Natural killer cell treated with Interleukin-12 subunit alpha and Interleukin-12 subunit beta and Interleukin-15 and Interleukin-18, amount 100 ng/mL, for 72 hours (primary cell): ENCODE results near the gene YIF1A. TPM values are rescaled to one million over a fixed set of nuclear protein-coding genes. Genes with fewer than 3 reads are reported as not detected.

ENCODE experiments used
- ATAC-seq, 2 donors: fragments of 150-1000 bp; cut with Tn5 transposase in 1 of 2; sonication (Bioruptor Pico), chemical (Tn5 transposase) in 1 of 2; 2 replicates each; pipeline ENCODE4 v1.10.0; 2021
- DNase-seq: peaks from one replicate; pipeline ENCODE4 v3.0.0; 2022; ENCODE audit warnings: low spot score
- H3K27ac Mint-ChIP-seq, 2 donors: 1 replicate in 1 of 2; 2 replicates in 1 of 2; pipeline ENCODE4 v1.8.0; 2022; ENCODE audit warnings: mixed read lengths in 2 of 2, mild to moderate bottlenecking in 1 of 2, moderate library complexity in 1 of 2
- H3K27me3 Mint-ChIP-seq, 2 donors: 1 replicate in 1 of 2; 2 replicates in 1 of 2; pipeline ENCODE4 v1.8.0; 2022; ENCODE audit warnings: mixed read lengths in 2 of 2
- H3K36me3 Mint-ChIP-seq: one replicate; pipeline ENCODE4 v1.8.0; 2022; ENCODE audit warnings: mixed read lengths
- H3K4me1 Mint-ChIP-seq, 2 donors: 1 replicate in 1 of 2; 2 replicates in 1 of 2; pipeline ENCODE4 v1.8.0; 2022; ENCODE audit warnings: low read depth in 2 of 2, mixed read lengths in 2 of 2, mild to moderate bottlenecking in 1 of 2
- H3K4me3 Mint-ChIP-seq: one replicate; pipeline ENCODE4 v1.8.0; 2022; ENCODE audit warnings: mixed read lengths
- H3K9me3 Mint-ChIP-seq: 2 replicates; pipeline ENCODE4 v1.8.0; 2022; ENCODE audit warnings: mixed read lengths
- total RNA-seq, 2 donors: library from RNA; stranded (reverse); gene quantifications; one replicate each; pipeline ENCODE4 v1.2.3, GENCODE V29; 2022

YIF1A gene
- total RNA-seq, 2 donors from 2014 or later, result 62.7 to 76.1 TPM

GRCh38 chr11:66271816-66272215 lies 17.1 kb downstream of the YIF1A start:
- Mint-ChIP-seq H3K4me1 (peaks cover 54 to 66% of the 10 kb centered on the region in 2 donors), H3K4me3 (peak overlapping the region; percentile 47), H3K27me3 (no peaks in the 10 kb centered on the region), H3K9me3 (no peaks in the 10 kb centered on the region), H3K36me3 (peaks cover 24% of the 10 kb centered on the region), H3K27ac (peak overlapping the region; percentile 46 to 85)
- DNase-seq (no peak), ATAC-seq (no peak)

DNA sequence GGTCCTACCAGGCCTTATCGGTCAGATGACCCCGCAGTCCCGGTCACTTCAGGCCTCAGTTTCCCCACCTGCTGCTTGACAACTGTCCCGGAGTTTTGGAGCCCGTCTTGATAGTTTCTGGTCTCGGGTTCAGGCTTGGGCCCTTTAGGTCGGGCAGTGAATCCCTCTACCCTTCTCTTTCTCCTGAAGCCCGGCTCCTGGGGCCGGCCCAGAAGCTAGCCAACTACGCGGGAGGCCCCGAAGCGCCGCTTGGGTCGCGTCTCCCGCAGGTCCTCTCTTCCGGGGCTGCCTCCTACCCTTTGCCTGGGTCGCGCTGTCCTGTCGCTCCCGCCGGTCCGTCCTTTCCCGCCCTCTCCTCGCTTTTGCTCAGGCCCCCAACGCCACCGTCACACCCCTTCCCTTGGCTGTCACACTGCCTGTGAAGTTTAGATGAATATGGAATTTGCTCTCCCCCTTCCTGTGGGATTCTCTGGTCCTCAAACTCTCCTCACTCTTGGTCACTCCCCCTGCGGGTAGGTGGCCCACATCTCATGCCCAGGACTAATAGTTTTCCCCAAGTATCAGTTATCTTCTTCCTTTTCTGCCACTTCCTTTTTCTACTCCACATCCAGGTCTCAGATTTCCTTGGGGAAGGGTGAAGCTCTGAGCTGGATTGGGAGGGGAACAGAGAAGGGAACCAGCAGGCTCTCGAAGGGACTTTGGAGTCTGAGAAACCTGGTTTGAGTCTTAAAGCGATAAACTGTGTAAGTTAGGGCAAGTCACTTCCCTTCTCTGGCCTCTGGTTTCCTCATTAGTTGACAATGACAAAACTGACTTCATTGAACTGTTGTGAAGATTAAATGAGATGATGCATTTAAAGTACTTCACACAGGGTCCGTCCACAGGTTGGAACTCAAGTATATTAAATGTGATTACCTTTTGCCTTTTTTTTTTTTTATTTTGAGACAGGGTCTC lies 19.7 kb downstream of the YIF1A start:
- no peaks in the 10 kb centered on the region for H3K27me3 Mint-ChIP-seq
- peaks cover 22% of the 10 kb centered on the region for H3K36me3 Mint-ChIP-seq
- ATAC-seq, result no peak
- H3K4me1 Mint-ChIP-seq, result peaks cover 53 to 54% of the 10 kb centered on the region in 2 donors
- peak overlapping the region; percentile 94 to 99 for H3K27ac Mint-ChIP-seq
- no peaks in the 10 kb centered on the region for H3K9me3 Mint-ChIP-seq
- H3K4me3 Mint-ChIP-seq, result peak overlapping the region; percentile 97
- no peak for DNase-seq

- no peaks in the 10 kb centered on the region for H3K9me3 Mint-ChIP-seq
- peak within 1 kb of the TSS; percentile 94 to 99 for H3K27ac Mint-ChIP-seq
- peaks cover 45 to 49% of the 10 kb centered on the region in 2 donors for H3K4me1 Mint-ChIP-seq
- peaks cover 14% of the 10 kb centered on the region for H3K36me3 Mint-ChIP-seq
- peak within 1 kb of the TSS; percentile 97 for H3K4me3 Mint-ChIP-seq
- ATAC-seq, result peak; percentile 93
- no peaks in the 10 kb centered on the region for H3K27me3 Mint-ChIP-seq
- peak; percentile 100 for DNase-seq
These were observed 20.5 kb downstream of the YIF1A start, which contains the start of gene RAB1B for GRCh38 chr11:66268244-66268951. Gene RAB1B, plus strand, starts transcription at chr11:66268639. Its CDS starts 41 bp downstream, at chr11:66268680.

DNA sequence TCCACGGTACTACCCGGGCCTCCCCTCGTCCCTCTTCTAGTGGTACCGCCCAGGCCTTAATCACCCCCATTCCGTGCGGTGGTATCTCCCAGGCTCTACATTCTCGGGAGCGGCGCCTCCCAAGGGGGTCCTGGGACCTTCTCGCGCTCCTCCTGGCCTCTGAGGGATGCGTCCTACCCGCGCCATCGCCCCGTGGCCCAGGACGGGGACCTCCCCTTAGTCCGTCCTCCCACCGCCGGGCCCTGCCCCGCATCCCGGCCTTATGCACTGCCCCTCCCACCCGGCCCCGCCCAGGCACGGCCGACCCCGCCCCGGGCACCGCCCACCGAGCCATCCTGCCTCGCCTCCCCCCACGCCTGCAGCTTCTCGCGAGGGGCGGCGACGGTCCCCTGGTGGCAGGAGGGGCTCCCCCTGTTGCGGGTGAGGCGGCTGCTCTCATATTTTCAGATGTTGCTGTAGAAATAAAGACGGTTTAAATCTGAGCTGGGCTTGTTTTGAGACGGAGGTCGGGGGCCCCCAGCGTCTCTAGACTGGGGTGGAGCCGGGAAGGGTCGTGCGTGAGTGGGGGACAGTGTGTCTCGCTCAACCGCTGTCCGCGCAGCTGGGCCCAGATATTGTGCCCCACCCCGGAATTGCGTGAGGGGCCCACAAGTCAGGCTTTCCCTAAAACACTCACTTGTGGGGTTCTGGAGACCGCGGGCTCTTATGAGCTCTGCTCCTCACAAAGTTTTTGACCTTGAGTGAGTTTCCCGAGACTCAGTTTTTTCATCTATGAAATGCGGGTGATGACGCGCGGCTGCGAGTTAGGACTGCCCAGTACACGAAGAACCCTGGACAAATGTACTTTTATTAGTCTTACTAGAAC lies 21.3 kb downstream of the YIF1A start:
- Mint-ChIP-seq H3K4me3 (peak overlapping the region; percentile 97), H3K4me1 (peaks cover 39 to 41% of the 10 kb centered on the region in 2 donors), H3K27me3 (no peaks in the 10 kb centered on the region), H3K36me3 (peaks cover 10% of the 10 kb centered on the region), H3K9me3 (no peaks in the 10 kb centered on the region), H3K27ac (peak overlapping the region; percentile 94 to 99)
- ATAC-seq (peak; percentile 78 to 84), DNase-seq (peak; percentile 89)

- Mint-ChIP-seq H3K27ac (peak overlapping the region; percentile 94 to 99), H3K9me3 (no peaks in the 10 kb centered on the region), H3K4me3 (peak overlapping the region; percentile 97), H3K27me3 (no peaks in the 10 kb centered on the region), H3K4me1 (peaks cover 34 to 35% of the 10 kb centered on the region in 2 donors), H3K36me3 (peaks cover 6% of the 10 kb centered on the region)
- DNase-seq (no peak), ATAC-seq (no peak)
These were observed 21.9 kb downstream of the YIF1A start for GRCh38 chr11:66267039-66267378.

- Mint-ChIP-seq H3K9me3 (no peaks in the 10 kb centered on the region), H3K27me3 (no peaks in the 10 kb centered on the region), H3K4me1 (peaks cover 30 to 34% of the 10 kb centered on the region in 2 donors), H3K36me3 (peaks cover 6% of the 10 kb centered on the region), H3K4me3 (no peak overlapping the region), H3K27ac (peak overlapping the region in 1 of 2 donors; percentile 99)
- ATAC-seq (no peak), DNase-seq (no peak)
These were observed 22.4 kb downstream of the YIF1A start for GRCh38 chr11:66266378-66267038.

DNA sequence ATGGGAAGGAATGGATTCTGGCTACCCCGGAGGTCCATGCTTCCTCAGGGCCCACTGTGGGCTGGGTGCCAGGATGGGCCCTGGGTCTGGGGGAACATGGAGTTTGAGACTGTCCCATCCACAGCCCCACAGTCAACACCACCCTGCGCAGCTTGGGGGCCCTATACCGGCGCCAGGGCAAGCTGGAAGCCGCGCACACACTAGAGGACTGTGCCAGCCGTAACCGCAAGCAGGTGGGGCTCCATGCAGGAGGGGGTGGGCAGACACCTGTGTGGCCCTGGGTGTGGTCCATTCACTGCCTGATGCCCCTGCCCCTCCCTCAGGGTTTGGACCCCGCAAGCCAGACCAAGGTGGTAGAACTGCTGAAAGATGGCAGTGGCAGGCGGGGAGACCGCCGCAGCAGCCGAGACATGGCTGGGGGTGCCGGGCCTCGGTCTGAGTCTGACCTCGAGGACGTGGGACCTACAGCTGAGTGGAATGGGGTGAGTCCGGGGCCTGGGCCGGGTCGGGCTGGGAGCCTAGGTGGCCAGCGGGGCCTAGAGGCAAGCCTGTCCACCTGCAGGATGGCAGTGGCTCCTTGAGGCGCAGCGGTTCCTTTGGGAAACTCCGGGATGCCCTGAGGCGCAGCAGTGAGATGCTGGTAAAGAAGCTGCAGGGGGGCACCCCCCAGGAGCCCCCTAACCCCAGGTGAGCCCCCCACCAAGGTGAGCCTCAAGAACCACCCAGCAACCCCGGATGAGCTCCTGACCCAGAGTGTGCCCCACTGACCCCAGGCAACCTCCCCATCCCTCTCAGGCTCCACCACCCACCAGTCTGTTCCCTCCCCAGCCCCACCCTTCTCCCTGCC lies 23.2 kb downstream of the YIF1A start:
- ATAC-seq (no peak), DNase-seq (no peak)
- Mint-ChIP-seq H3K27me3 (no peaks in the 10 kb centered on the region), H3K9me3 (no peaks in the 10 kb centered on the region), H3K27ac (no peak overlapping the region), H3K36me3 (peaks cover 6% of the 10 kb centered on the region), H3K4me3 (no peak overlapping the region), H3K4me1 (peaks cover 28 to 31% of the 10 kb centered on the region in 2 donors)

DNA sequence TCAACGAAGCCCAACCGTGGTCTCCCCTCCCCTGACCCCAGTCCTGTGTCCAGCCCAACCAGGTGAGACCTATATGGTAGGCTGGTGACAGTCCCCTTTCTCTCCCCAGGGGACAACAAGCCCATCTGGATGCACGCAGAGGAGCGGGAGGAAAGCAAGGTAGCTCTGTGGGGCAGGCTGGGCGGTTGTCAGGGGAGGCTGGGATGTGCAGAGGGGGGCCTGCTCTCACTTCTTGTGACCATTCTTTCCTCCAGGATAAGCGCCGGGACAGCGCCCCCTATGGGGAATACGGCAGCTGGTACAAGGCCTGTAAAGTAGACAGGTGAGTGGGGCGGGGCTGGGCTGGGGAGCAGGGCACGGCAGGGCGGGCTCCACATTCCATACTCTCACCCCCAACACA lies 24.0 kb downstream of the YIF1A start:
- Mint-ChIP-seq H3K27ac (no peak overlapping the region), H3K36me3 (peaks cover 6% of the 10 kb centered on the region)

GRCh38 chr11:66264383-66264782 lies 24.6 kb downstream of the YIF1A start:
- no peak for DNase-seq
- H3K27me3 Mint-ChIP-seq, result no peaks in the 10 kb centered on the region
- H3K36me3 Mint-ChIP-seq, result peaks cover 7% of the 10 kb centered on the region
- H3K4me1 Mint-ChIP-seq, result peaks cover 17 to 24% of the 10 kb centered on the region in 2 donors
- ATAC-seq, result no peak
- H3K27ac Mint-ChIP-seq, result no peak overlapping the region
- H3K9me3 Mint-ChIP-seq, result no peaks in the 10 kb centered on the region
- no peak overlapping the region for H3K4me3 Mint-ChIP-seq

More for the DNA sequence above, 24.0 kb downstream of the YIF1A start:
- H3K4me1 Mint-ChIP-seq, result peaks cover 22 to 28% of the 10 kb centered on the region in 2 donors
- H3K4me3 Mint-ChIP-seq, result no peak overlapping the region
- no peaks in the 10 kb centered on the region for H3K9me3 Mint-ChIP-seq
- no peak for DNase-seq
- H3K27me3 Mint-ChIP-seq, result no peaks in the 10 kb centered on the region
- ATAC-seq, result no peak

- H3K27me3 Mint-ChIP-seq, result no peaks in the 10 kb centered on the region
- peaks cover 8% of the 10 kb centered on the region for H3K36me3 Mint-ChIP-seq
- H3K4me3 Mint-ChIP-seq, result no peak overlapping the region
- peaks cover 19 to 26% of the 10 kb centered on the region in 2 donors for H3K4me1 Mint-ChIP-seq
- ATAC-seq (no peak), DNase-seq (no peak)
- H3K9me3 Mint-ChIP-seq, result no peaks in the 10 kb centered on the region
- H3K27ac Mint-ChIP-seq, result no peak overlapping the region
These were observed 25.2 kb downstream of the YIF1A start for GRCh38 chr11:66263785-66264184.

DNA sequence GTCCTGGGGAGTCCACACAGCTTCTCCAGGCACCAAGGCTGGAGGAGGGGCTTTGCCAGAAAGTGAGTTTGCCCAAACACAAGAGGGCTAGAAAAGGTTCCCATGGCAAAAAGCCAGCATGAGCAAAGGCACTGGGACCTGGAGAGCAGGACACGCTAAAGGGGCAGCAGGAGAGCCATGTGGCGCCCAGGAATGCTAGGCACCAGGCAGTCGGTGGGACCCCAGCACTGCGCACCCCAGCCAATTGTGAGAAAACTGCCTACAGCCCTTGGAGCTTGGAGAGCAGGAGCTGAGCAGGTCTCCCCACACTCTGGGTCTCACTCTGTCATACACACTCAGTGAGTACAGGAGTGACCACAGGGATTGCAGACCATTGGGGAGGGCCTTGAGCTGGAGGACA lies 25.7 kb downstream of the YIF1A start:
- no peaks in the 10 kb centered on the region for H3K27me3 Mint-ChIP-seq
- ATAC-seq (no peak), DNase-seq (no peak)
- H3K4me3 Mint-ChIP-seq, result no peak overlapping the region
- H3K27ac Mint-ChIP-seq, result no peak overlapping the region
- H3K36me3 Mint-ChIP-seq, result peaks cover 8% of the 10 kb centered on the region
- H3K4me1 Mint-ChIP-seq, result peaks cover 21 to 27% of the 10 kb centered on the region in 2 donors
- H3K9me3 Mint-ChIP-seq, result no peaks in the 10 kb centered on the region

DNA sequence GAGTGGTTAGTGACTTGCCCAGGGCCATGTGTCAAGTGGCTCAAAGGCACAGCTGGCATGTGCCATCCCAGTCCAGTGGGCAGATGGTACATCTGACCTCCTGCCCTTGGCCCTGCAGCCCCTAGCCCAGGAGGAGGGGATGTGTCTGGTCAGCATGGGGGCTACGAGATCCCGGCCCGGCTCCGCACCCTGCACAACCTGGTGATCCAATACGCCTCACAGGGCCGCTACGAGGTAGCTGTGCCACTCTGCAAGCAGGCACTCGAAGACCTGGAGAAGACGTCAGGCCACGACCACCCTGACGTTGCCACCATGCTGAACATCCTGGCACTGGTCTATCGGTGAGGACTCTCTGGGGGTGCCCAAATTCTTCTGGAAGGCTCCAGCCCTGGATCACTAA lies 26.2 kb downstream of the YIF1A start:
- DNase-seq, result no peak
- H3K27me3 Mint-ChIP-seq, result no peaks in the 10 kb centered on the region
- no peak overlapping the region for H3K27ac Mint-ChIP-seq
- ATAC-seq, result no peak
- H3K9me3 Mint-ChIP-seq, result no peaks in the 10 kb centered on the region
- no peak overlapping the region for H3K4me3 Mint-ChIP-seq
- H3K36me3 Mint-ChIP-seq, result peaks cover 8% of the 10 kb centered on the region
- H3K4me1 Mint-ChIP-seq, result peaks cover 17 to 21% of the 10 kb centered on the region in 2 donors
